ENCODE data around the gene LENG1. TPM values are rescaled to one million over a fixed set of nuclear protein-coding genes. Genes with fewer than 3 reads are reported as not detected.

The LENG1 gene
- total and polyA plus RNA-seq, 9 of the 15 experiments (the other 6 are each of a cell fraction or from before 2014, with no cell fraction given) = 0.30 to 10.5 (median 4.7) TPM

DNA sequence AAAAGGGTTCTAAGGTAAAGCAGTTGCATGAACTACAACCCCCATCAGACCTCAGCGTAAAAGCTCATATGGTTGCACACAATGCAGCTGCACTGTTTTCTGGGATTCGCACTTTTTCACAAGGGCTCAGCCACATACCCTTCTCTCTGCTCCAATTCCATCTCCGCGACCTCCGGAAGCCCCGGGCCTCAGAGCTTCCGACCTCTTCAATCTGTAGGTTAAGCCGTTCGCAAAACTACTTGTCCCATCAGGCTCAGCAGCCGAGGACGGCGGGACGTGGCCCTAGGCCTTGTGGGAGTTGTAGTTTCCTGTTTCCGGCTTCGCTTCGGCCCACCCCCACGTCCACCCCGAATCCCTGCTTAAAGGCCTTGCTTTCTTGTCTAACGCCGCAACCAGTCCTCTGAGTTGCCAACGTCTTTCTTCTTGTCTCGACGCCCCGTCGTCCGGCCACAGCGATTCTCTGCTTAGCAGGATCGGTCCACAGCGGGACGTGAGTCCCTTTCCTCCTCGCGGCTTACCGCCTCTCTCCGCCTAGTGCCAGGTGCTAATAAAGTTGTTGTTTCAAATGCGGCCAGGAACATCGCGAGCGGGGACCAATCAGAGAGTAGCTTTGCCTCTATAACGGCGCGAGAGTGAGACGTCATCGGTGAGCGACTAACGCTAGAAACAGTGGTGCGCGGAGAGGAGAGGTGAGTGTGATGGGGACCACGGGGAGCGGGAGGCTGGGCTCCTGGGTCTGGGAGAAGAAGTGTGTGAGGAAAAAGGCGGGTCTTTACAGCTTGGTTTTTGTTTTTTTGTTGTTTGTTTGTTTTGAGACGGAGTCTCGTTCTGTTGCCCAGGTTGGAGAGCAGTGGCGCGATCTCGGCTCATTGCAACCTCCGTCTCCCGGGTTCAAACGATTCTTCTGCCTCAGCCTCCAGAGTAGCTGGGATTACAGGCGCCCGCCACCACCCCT lies 44.1 kb downstream of the LENG1 start, which contains the start of the genes PRPF31 and TFPT (continued):
- TF ChIP-seq, protein P1, sequence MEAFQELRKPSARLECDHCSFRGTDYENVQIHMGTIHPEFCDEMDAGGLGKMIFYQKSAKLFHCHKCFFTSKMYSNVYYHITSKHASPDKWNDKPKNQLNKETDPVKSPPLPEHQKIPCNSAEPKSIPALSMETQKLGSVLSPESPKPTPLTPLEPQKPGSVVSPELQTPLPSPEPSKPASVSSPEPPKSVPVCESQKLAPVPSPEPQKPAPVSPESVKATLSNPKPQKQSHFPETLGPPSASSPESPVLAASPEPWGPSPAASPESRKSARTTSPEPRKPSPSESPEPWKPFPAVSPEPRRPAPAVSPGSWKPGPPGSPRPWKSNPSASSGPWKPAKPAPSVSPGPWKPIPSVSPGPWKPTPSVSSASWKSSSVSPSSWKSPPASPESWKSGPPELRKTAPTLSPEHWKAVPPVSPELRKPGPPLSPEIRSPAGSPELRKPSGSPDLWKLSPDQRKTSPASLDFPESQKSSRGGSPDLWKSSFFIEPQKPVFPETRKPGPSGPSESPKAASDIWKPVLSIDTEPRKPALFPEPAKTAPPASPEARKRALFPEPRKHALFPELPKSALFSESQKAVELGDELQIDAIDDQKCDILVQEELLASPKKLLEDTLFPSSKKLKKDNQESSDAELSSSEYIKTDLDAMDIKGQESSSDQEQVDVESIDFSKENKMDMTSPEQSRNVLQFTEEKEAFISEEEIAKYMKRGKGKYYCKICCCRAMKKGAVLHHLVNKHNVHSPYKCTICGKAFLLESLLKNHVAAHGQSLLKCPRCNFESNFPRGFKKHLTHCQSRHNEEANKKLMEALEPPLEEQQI (IDR thresholded peaks at IDR 0.05) = 0 out of 2 replicates have a peak, but pooled peaks have one; percentile 14
- TF ChIP-seq SAP30 (IDR thresholded peaks at IDR 0.05; ENCODE audit: borderline replicate concordance, insufficient read depth, low read depth, low read length, poor library complexity, severe bottlenecking) (no peak), NCOA1 (IDR thresholded peaks at IDR 0.05; ENCODE audit: low read depth) (peak; percentile 29; the same call in 1 of the 2 replicates), ILF3 (IDR thresholded peaks at IDR 0.05; ENCODE audit: borderline replicate concordance) (no peak), GTF2E2 (tag; IDR thresholded peaks at IDR 0.05) (peak; percentile 75; the same call in 1 of the 2 replicates), CREM (IDR thresholded peaks at IDR 0.05; ENCODE audit: low read depth) (peak; percentile 99), ZNF140 (CRISPR knock-in tag; IDR thresholded peaks at IDR 0.05) (no peak), SUPT5H (IDR thresholded peaks at IDR 0.05) (peak; percentile 96), SMARCC2 (IDR thresholded peaks at IDR 0.05; ENCODE audit: low read depth) (no peak), POLR2G (IDR thresholded peaks at IDR 0.05; ENCODE audit: low read depth, low read length) (peak; percentile 85)
- TF ChIP-seq, protein P2, sequence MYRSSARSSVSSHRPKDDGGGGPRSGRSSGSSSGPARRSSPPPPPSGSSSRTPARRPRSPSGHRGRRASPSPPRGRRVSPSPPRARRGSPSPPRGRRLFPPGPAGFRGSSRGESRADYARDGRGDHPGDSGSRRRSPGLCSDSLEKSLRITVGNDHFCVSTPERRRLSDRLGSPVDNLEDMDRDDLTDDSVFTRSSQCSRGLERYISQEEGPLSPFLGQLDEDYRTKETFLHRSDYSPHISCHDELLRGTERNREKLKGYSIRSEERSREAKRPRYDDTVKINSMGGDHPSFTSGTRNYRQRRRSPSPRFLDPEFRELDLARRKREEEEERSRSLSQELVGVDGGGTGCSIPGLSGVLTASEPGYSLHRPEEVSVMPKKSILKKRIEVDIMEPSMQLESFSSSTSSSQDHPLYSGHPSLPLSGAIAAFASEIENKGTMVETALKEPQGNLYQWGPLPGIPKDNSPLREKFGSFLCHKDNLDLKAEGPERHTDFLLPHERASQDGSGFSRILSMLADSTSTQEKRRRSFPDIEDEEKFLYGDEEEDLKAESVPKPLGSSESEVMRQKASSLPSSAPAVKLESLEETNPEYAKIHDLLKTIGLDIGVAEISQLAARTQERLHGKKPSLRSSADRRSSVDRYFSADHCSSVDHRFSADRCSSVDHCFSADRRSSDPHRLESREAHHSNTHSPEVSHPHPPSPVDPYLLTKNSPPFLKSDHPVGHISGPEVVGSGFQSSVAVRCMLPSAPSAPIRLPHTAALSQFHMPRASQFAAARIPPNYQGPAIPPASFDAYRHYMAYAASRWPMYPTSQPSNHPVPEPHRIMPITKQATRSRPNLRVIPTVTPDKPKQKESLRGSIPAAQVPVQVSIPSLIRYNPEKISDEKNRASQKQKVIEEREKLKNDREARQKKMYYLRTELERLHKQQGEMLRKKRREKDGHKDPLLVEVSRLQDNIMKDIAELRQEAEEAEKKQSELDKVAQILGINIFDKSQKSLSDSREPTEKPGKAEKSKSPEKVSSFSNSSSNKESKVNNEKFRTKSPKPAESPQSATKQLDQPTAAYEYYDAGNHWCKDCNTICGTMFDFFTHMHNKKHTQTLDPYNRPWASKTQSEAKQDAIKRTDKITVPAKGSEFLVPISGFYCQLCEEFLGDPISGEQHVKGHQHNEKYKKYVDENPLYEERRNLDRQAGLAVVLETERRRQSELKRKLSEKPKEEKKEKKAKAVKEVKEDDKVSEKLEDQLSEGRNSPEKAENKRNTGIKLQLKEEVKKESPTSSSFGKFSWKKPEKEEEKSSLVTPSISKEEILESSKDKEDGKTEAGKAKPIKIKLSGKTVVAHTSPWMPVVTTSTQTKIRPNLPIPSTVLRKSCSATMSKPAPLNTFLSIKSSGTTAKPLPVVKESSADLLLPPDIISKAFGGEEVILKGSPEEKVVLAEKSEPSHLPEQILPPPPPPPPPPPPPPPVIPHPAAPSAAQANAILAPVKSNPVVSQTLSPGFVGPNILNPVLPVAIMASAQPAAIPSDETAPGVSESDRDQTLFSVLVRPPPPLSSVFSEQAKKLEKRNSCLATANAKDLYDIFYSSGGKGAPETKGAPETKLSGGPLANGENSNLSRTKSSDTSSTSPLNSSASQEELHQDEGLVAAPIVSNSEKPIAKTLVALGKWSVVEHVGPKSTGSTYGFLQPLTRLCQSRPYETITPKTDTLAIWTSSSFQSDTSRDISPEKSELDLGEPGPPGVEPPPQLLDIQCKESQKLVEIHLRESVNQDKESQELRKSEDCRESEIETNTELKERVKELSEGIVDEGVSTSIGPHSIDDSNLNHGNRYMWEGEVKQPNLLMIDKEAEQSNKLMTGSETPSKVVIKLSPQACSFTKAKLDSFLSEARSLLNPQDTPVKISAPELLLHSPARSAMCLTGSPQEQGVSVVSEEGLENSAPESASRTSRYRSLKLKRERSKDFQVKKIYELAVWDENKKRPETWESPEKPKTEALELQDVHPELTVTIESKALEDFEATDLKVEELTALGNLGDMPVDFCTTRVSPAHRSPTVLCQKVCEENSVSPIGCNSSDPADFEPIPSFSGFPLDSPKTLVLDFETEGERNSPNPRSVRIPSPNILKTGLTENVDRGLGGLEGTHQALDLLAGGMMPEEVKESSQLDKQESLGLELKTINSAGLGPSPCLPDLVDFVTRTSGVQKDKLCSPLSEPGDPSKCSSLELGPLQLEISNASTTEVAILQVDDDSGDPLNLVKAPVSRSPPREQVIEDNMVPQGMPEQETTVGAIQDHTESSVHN (IDR thresholded peaks at IDR 0.05; ENCODE audit: borderline replicate concordance in 1 of 2, low read depth in 1 of 2) = no peak
- TF ChIP-seq, protein P3, sequence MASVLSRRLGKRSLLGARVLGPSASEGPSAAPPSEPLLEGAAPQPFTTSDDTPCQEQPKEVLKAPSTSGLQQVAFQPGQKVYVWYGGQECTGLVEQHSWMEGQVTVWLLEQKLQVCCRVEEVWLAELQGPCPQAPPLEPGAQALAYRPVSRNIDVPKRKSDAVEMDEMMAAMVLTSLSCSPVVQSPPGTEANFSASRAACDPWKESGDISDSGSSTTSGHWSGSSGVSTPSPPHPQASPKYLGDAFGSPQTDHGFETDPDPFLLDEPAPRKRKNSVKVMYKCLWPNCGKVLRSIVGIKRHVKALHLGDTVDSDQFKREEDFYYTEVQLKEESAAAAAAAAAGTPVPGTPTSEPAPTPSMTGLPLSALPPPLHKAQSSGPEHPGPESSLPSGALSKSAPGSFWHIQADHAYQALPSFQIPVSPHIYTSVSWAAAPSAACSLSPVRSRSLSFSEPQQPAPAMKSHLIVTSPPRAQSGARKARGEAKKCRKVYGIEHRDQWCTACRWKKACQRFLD (CRISPR knock-in tag; IDR thresholded peaks at IDR 0.05) = peak; percentile 92

All from K562 (cell line).